ENCODE measurements around the gene A1BG.
"Not testable (repeated sequence)": the region's sequence is repeated elsewhere in the genome, so short reads cannot be mapped to it uniquely, and the experiment has no call there.

The A1BG gene

GRCh38 chr19:58385891-58386575 is 32.7 kb upstream of the A1BG start:
- DNase-seq, result no peak

- no peak for DNase-seq
Observed at GRCh38 chr19:58385313-58385890, 32.1 kb upstream of the A1BG start.

- DNase-seq, result no peak
Observed at GRCh38 chr19:58382997-58383603, 29.8 kb upstream of the A1BG start.

GRCh38 chr19:58381460-58382212 is 28.3 kb upstream of the A1BG start:
- DNase-seq, result no peak

GRCh38 chr19:58380662-58381459 is 27.6 kb upstream of the A1BG start, which contains the start of gene ZNF837:
Gene ZNF837 (minus strand): TSS chr19:58381030. CDS start chr19:58369332, 11,698 bp downstream.
- DNase-seq, result peak; percentile 97 to 100 (median 98)

- DNase-seq, result no peak
Observed at GRCh38 chr19:58380037-58380661, 26.9 kb upstream of the A1BG start.

GRCh38 chr19:58379246-58379645 is 26.0 kb upstream of the A1BG start:
- DNase-seq, result no peak

- DNase-seq, result not testable (repeated sequence)
Observed at GRCh38 chr19:58376724-58377123, 23.4 kb upstream of the A1BG start.

GRCh38 chr19:58374200-58374599 is 20.9 kb upstream of the A1BG start:
- DNase-seq, result no peak

- no peak for DNase-seq
Observed at GRCh38 chr19:58372311-58373133, 19.2 kb upstream of the A1BG start.

GRCh38 chr19:58368561-58369360 is 15.5 kb upstream of the A1BG start:
- DNase-seq, result no peak

- DNase-seq, result no peak
Observed at GRCh38 chr19:58367698-58368454, 14.6 kb upstream of the A1BG start.

- DNase-seq, result no peak
Observed at GRCh38 chr19:58366585-58367430, 13.5 kb upstream of the A1BG start.

GRCh38 chr19:58364146-58364545 is 10.9 kb upstream of the A1BG start:
- DNase-seq, result no peak

GRCh38 chr19:58362272-58362994 is 9.1 kb upstream of the A1BG start, which contains the start of gene ZNF497:
Gene ZNF497 (minus strand): TSS chr19:58362751. CDS start chr19:58357635, 5,116 bp downstream.
- peak; percentile 91 to 96 (median 94) for DNase-seq

- DNase-seq, result peak in 1 of 5 donors; percentile 61
Observed at GRCh38 chr19:58361900-58362271, 8.6 kb upstream of the A1BG start.

GRCh38 chr19:58357481-58358145 is 4.3 kb upstream of the A1BG start:
- no peak for DNase-seq
